Erythroblast (primary cell): ENCODE data around the gene HOXB5.

ENCODE experiments used
- DNase-seq, 2 experiments: peaks; one replicate each; lab custom pipeline; 2025; lab: John Stamatoyannopoulos, UW
- GATA1 ChIP-seq: IDR thresholded peaks from 2 replicates; pipeline ENCODE4 v1.6.1; 2011; ENCODE audit warnings: low read depth, mild to moderate bottlenecking, control low read depth, low read length, moderate library complexity
- POLR2A ChIP-seq: IDR thresholded peaks from 2 replicates; pipeline ENCODE4 v1.6.1; 2011; ENCODE audit warnings: mild to moderate bottlenecking, low read length

HOXB5 gene

DNA sequence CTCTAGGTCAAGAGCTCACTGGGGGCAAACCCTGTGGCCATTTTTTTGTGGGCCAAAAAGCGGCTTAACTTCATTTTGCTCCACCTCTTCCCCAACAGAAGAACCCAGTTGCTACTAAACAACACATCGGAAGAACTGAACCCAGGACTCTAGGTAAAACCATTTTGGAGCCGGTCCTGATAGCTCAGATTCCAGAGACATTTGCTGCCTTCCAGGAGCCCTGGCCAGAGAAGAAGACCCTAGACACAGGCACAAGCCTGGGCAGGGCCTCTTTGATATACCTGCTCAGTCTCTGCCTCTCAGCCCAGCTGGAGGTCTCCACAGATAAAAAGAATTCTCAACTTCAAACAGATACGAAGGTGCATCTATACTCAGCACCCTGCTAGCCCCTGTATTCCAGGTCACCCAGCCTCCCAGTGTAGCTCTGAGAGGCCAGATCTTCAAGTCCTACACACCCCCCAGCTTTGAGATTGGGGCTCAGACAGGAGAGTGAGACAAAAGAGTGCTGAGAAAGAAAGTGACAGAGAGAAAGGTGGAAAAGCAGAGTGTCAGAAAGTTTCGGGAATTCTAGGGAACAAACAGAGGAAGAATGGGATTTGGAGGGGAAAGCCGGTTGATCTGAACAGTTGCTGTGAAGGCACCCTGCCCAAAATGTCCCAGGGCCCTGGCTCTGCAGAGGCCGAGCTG is 39.1 kb upstream of the HOXB5 start:
- TF ChIP-seq GATA1 (no peak), POLR2A (no peak)
- no peak for DNase-seq

DNA sequence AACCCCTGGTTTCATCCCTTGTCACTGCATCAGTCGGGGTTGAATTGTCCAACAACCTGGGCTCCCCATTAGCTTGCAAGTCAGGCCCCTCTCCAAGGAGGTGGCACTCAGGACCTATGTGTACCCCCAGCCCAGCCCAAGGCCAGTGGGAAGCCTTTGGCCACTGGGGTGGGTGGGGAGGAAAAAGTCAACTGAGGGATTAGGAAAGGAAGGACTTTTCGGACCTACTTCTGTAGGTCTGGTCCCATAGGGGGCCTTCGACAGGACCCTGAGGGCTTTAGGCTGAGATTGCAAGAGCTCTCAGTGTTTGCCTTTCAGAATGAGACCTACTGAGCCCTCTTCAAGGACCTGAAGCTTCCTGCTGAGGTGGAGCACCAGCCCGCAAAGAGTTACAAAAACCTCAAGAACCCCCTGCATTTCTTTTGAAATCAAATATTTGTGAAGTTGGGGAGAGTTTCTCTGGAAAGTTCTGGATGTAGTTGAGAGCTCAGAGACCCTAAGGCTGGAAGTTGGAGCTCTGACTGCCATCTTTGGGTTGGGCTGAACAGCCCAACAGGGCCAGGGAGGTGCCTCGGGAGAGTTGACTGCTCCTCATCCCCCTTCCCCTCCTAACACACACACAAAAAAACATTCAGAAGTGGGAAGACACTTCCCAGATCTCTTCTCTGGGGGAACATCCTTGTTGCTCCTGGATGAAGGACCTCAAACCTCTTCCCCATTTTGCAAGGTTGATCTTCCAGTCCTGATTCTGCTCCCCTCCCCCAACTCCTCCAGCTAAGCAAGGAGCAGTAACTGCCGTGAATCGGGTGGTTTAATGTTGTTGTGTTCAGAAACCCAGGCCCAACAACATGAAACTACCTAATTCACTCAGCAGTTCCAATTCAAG is 38.4 kb upstream of the HOXB5 start:
- DNase-seq, result no peak
- TF ChIP-seq POLR2A (no peak), GATA1 (no peak)

DNA sequence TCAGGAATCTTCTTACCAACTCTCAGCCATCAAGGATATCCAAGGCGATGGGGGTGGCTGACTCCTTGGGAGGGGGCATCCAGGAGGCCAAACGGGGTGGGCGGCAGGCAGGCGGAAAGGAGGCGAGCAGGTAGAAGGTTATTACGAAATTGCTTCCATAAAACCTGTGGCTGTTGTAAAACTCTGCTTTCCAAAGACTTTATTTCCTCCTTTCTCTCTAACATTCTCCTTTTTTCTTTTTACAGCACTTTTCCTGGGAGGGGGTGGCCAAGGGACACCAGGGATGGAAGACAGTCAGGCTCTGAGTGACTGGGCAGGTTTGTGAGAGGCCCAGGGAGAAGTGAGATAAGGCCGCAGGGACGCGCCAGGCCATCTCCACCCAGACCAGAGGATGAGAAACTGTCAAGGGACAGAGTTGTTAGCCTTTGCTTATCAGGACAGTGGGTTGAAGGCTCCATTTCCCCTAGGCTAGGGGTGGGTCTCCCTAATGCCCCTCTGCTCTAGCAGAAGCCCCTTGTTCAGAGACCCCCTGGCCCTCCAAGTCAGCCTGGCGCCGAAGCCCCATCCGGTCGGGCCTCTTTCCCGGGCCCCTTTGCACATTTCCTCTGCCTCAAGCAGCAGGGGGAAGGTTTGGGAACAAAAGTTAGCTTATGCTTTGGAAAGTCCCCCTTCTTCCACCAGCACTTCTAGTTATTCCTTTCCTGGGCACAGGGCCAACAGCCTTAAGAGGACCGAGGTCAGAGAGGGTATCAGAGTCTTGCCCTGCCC is 37.5 kb upstream of the HOXB5 start:
- TF ChIP-seq POLR2A (no peak), GATA1 (no peak)
- peak; percentile 75 to 76 for DNase-seq

DNA sequence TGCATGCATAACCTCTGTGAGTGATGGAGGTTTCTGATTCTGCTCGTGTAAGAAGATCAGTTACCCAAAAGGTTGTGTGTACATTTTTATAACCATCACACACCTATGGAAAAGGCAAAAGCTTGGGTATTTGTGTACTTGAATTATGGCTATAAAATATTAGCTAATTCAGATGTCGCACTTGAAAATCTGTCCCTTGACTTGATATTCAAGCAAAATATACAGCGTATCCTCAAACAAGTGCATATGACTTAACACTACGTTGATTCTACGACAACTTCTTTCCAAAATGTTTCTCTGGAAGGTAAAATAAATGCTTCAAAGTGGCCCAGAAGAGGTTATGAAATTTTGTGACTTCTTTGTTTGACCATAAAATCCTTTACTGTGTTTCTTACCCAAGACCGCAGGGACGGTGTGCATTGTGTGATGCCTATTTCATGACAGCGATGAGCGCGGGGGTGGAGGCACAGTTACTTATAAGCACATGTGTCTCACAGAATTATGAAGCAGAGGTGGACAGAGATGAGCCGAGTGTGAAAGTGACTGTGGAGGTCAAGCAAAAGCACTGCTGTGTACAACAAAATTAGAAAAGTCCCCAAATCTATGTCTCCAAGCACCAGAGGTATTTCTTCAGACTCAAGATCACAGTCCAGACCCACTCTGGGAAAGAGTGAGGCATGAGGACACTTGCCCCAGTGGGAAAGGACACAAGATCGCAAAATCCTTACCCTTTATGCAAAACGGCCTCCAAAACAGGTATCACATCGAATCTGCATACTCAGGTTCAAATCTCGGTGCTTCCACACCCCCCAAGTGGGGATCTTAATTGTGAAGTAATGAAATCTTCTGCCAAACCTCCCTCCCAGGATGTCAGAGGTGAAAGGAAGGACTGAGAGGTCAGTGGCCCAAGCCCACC is 36.7 kb upstream of the HOXB5 start:
- TF ChIP-seq POLR2A (no peak), GATA1 (no peak)
- DNase-seq, result no peak

DNA sequence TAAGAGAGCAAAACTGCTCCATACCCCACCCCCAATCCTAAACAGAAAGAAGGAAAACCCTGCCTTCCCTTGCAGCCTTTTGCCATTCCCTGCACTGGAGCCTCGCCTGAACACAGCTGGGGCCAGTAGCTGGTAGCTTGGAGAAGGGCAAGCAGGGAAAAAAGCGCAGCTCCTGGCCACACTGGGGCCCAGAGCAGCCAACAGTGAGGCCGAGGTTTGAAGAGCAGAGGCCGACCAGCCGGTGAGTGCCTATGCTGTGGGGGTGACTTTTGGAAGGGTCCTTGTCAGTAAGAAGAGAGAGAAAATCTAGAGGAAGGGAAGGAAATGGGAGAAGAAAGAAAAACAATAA is 35.8 kb upstream of the HOXB5 start:
- TF ChIP-seq POLR2A (no peak), GATA1 (no peak)
- no peak for DNase-seq

DNA sequence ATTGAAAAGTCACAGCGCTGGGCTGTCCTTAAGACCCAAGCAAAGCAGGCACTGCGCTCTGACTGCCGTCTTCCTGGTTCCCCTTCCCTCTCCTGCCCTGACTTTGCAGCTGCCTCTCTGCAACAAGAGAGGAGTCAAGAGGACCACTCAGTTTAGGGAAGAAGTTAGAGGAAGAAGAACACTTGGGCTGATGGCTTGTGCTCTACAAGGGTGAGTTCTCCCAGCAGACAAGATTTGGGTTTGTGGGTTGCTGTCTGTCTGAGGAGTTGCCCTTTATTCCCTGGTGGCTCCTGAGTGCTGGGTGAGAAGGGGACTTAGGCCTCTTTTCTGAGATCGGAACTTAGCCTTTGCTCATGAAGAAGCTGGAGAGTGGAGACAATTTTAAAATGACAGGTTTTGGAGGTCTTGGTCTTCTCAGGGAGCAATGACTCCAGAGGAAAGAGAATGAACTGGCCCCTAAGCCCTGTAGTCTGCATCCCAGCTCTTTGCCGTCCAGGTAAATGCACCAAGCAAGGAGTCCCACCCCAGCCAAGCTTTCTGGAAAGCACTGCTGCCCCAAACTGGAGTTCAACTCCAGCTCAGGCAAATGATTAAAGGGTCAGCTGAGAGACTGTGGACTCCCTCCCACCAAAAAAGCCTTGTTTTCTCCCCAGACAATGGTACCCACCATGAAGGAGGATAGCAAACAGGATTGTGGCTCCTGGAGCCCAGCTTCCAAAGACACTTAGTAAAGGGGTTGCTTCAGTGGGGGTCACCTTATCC is 35.3 kb upstream of the HOXB5 start:
- TF ChIP-seq POLR2A (no peak), GATA1 (no peak)
- DNase-seq, result no peak

DNA sequence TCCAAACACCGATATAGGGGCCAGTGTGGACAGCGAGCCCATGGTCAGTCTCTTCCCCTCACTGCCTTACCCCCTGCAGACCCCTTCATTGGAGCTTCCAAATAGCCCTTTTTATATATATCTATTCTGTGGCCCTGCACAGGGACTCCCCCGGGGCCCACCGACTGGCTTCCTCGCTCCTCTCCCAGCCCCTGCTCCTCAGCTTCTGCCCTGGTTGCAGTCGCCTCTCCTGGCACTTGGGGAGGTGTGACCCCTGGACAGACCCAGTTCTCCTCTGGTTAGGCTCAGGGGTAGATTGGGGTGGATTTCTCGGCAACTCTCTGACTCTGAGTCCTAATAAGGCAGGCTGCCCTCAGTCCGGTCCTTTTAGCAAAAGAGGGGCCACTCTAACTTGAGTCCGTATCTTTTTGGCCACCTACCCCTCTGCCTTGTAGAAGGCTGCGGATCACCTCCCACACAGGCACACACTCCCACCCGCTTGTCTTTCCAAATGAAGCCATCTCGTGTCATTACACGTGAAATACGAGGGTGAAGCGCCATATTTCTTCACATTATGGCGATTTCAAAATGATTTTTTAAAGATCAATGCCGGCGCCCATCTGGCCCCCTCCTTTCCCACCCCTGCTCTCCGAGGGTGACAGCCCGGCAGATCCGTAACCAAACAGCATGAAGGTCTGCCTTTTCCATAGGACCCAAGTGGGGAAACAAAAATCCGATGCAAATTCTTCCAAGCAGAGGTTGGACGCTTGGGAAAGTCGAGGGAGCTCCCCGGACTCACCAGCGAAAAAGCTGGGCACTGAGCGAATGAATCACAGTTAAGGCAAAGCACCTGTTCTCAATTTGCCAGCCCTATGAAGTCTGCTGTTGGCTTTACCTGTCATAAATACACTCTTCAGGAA is 34.3 kb upstream of the HOXB5 start:
- DNase-seq, result no peak
- no peak for TF ChIP-seq GATA1
- TF ChIP-seq POLR2A, result no peak

DNA sequence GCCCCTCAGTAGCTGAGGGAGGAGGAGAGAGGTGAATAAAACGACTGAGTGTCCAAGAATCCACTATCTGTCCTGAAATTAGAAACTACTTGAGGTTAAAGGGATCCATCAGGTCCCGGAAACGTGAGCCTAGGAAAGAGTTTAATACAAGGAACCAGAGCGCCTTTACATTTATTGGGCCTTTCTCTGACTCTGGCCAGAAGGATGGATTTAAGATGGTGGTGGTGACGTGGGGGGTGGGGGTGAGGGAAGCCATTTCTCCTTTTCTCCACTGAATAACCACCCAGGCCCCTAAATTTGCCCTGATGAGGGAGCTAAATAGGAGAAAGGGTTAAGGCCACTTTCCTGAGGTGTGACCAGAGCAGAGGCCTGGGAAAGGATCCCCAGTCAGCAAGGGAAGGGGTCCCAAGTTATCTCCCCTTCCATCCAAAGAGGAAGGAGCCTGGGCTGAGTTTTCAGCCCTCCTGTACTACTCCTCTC is 33.6 kb upstream of the HOXB5 start:
- TF ChIP-seq POLR2A (no peak), GATA1 (no peak)
- DNase-seq, result no peak

DNA sequence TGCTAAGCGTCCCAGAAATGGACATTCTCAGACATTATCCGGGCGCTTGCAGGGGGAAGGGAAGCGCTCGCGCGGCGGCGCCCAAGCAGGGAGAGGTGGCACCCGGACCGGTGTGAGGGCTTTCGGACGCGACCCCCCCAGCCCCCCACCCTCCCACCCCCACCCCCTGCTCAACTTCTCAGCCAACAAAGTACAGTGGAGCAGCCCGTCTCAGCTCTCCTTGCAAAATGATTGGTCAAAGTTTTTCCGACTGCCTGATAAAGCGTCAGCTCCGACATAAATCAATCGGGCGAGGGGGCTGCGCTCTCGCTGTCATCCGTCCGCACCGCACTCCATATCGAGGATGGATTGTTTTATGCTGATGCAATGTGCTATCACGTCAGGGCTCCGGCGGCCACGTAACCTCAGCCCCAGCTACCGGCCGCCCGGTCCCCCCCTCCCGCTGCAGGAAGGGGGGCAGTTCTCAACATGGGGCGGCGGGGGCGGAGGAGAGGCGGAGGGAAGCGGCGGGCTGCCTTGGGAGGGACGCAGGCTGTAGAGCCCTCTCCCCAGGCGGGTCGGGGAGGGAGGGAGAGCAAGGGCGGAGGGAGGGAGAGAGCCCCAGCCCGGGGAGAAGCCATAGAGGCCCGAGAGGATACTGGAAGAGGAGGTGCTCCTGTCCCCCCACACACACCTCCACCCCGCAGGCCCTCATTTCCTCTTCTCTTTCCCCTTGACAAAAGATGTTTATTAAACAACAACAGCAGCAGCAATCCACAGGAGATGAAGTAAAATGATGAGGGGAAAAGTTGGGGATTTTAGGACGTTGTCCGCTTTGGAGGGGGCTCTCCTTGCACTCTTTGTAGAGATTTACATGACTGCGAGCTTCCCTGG is 32.9 kb upstream of the HOXB5 start, which contains the start of gene HOXB9:
TSS of gene HOXB9 (minus strand) at position 114 of the 873 bp plus-strand sequence. CDS start at position 25, 89 bp downstream.
- TF ChIP-seq POLR2A (no peak), GATA1 (no peak)
- peak; percentile 24 to 63 for DNase-seq
